Stimulated activated CD8-positive, alpha-beta memory T cell treated with anti-CD3 and anti-CD28 coated beads, Interleukin-7, amount 100 ng/mL, for 1 hour (primary cell): ENCODE results near the gene MTAP.

Experiments
- DNase-seq, 2 donors: peaks; one replicate each; pipeline ENCODE4 v3.0.0-alpha.2; 2020; ENCODE audit warnings: low read depth in 2 of 2

The MTAP gene

GRCh38 chr9:21802418-21803000 lies at the start of gene MTAP:
Gene MTAP (plus strand): TSS chr9:21802636. CDS start chr9:21802749, 113 bp downstream.
- peak; percentile 16 to 19 for DNase-seq

- DNase-seq, result no peak
These were observed 48.9 kb upstream of the MTAP start for GRCh38 chr9:21753523-21753922.

GRCh38 chr9:21754741-21755140 lies 47.7 kb upstream of the MTAP start:
- no peak for DNase-seq

GRCh38 chr9:21758540-21758939 lies 43.9 kb upstream of the MTAP start:
- DNase-seq, result no peak

GRCh38 chr9:21761309-21761901 lies 41.0 kb upstream of the MTAP start:
- DNase-seq, result no peak

- no peak for DNase-seq
These were observed 40.4 kb upstream of the MTAP start for GRCh38 chr9:21762064-21762463.

GRCh38 chr9:21764846-21765245 lies 37.6 kb upstream of the MTAP start:
- no peak for DNase-seq

- DNase-seq, result no peak
These were observed 36.3 kb upstream of the MTAP start for GRCh38 chr9:21766096-21766495.

GRCh38 chr9:21770871-21771560 lies 31.4 kb upstream of the MTAP start:
- no peak for DNase-seq

- no peak for DNase-seq
These were observed 24.7 kb upstream of the MTAP start for GRCh38 chr9:21777701-21778100.

- no peak for DNase-seq
These were observed 24.1 kb upstream of the MTAP start for GRCh38 chr9:21778304-21778703.

GRCh38 chr9:21779397-21779796 lies 23.0 kb upstream of the MTAP start:
- no peak for DNase-seq

- DNase-seq, result no peak
These were observed 20.8 kb upstream of the MTAP start for GRCh38 chr9:21781656-21782055.

GRCh38 chr9:21782205-21782604 lies 20.2 kb upstream of the MTAP start:
- DNase-seq, result no peak

- no peak for DNase-seq
These were observed 13.7 kb upstream of the MTAP start for GRCh38 chr9:21788752-21789151.

GRCh38 chr9:21789541-21790037 lies 12.8 kb upstream of the MTAP start:
- peak in 1 of 2 donors; percentile 21 for DNase-seq

GRCh38 chr9:21795483-21795882 lies 7.0 kb upstream of the MTAP start:
- DNase-seq, result no peak

GRCh38 chr9:21796768-21797167 lies 5.7 kb upstream of the MTAP start:
- no peak for DNase-seq

GRCh38 chr9:21800931-21801682 lies 1.3 kb upstream of the MTAP start:
- no peak for DNase-seq

- no peak for DNase-seq
These were observed 586 bp upstream of the MTAP start for GRCh38 chr9:21801683-21802417.

- DNase-seq, result no peak
These were observed 1.2 kb downstream of the MTAP start for GRCh38 chr9:21803649-21804048.

- DNase-seq, result no peak
These were observed 1.9 kb downstream of the MTAP start for GRCh38 chr9:21804331-21804730.
